K562 treated with DMSO at 1 percent for 12 hours (cell line): ENCODE measurements around the gene C19orf81. TPM values are rescaled to one million over a fixed set of nuclear protein-coding genes. Genes with fewer than 3 reads are reported as not detected.

Experiments used
- total RNA-seq: library from RNA; unstranded; fragments of 300-600 nt; gene quantifications from 2 replicates; pipeline ENCODE4 v1.2.3, GENCODE V29; 2022; ENCODE audit not compliant: insufficient read depth

The C19orf81 gene
- total RNA-seq: 42.4 and 48.8 TPM in 2 replicates

DNA sequence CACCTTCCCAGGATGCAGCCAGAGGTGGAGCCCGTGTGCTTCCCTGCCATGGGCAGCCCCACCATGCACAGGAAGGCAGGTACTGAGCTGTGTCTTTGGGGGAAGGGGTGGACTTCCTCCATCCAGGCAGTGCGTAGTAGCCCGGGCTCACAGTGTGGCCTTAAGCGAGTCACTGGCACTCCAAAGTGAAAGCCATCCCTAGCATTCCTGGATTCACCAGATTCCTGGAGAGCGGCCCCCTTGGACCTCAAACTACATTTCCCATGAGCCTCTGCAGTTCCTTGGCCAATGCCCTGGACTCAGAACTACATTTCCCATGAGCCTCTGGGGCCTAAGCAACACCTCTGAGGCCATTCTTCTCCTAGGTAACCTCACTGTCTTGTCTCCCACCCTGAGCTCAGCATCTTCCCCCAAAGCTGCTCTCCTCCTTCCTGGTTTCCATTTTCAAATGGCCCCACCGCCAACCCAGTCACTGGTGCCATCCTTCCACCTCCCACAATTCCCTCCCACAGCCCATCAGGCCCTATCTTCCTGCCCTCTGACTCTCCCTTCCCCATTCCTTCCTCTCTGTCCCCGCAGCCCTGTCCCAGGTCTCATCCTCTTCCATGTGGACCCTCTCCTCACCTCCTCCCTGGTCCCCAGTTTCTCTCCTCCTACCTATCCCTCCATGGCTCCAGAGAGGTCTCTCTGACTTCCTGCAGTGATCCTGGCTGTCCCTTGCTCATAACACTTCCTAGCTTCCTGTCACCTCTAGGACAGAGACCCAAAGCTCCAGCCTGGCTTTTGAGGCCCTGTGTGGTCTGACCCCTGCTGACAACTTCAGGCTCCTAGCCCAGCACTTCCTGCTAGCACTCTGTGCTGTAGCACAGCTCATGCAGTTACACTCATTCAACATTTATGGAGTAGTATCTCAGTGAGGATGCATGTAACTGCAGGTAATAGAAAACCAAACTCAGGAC is at the start of gene C19orf81:
C19orf81 (plus strand) TSS at position 13 of the 959 bp plus-strand sequence; CDS start at position 13, 0 bp downstream.

GRCh38 chr19:50639121-50640112 is 9.8 kb upstream of the C19orf81 start, which contains the start of gene SYT3:
TSS of gene SYT3 (minus strand) at chr19:50639881. CDS start at chr19:50637411, 2,470 bp downstream.

Other genes starting within 250 kb of the C19orf81 start
- 0.31 and 0.90 TPM in 2 replicates for gene SPIB, start 230.5 kb upstream of the C19orf81 start, total RNA-seq
- not detected in 2 replicates for gene MYBPC2, start 216.6 kb upstream of the C19orf81 start, total RNA-seq
- 69.3 and 72.6 TPM in 2 replicates for gene EMC10, start 172.9 kb upstream of the C19orf81 start, total RNA-seq
- 1.2 and 2.8 TPM in 2 replicates for gene GARIN5A, start 172.6 kb upstream of the C19orf81 start, total RNA-seq
- gene JOSD2, start 138.3 kb upstream of the C19orf81 start, total RNA-seq: 9.7 and 20.1 TPM in 2 replicates
- not detected in 2 replicates for gene ASPDH, start 135.5 kb upstream of the C19orf81 start, total RNA-seq
- gene LRRC4B, start 81.0 kb upstream of the C19orf81 start, total RNA-seq: 9.3 and 10.0 TPM in 2 replicates
- gene SYT3, start 9.6 kb upstream of the C19orf81 start, total RNA-seq: 1.6 and 6.4 TPM in 2 replicates
- gene SHANK1, start 70.4 kb downstream of the C19orf81 start, total RNA-seq: 1.1 TPM in 1 of 2 replicates, not detected in the other
- 74.7 and 127 TPM in 2 replicates for gene CLEC11A, start 73.9 kb downstream of the C19orf81 start, total RNA-seq
- gene GPR32, start 121.0 kb downstream of the C19orf81 start, total RNA-seq: not detected in 2 replicates
- not detected in 2 replicates for gene ACP4, start 141.0 kb downstream of the C19orf81 start, total RNA-seq
- 18.4 and 21.5 TPM in 2 replicates for gene KLK1, start 174.3 kb downstream of the C19orf81 start, total RNA-seq
- not detected in 2 replicates for gene KLK15, start 184.1 kb downstream of the C19orf81 start, total RNA-seq
- gene KLK3, start 205.5 kb downstream of the C19orf81 start, total RNA-seq: not detected in 2 replicates
- gene KLK2, start 224.0 kb downstream of the C19orf81 start, total RNA-seq: not detected in 2 replicates